Right ventricle myocardium superior (tissue), 1 donor: Measurements from ENCODE around the gene SEBOX. TPM values are rescaled to one million over a fixed set of nuclear protein-coding genes. Genes with fewer than 3 reads are reported as not detected.

Experiments used
- ATAC-seq: fragments of 200-7000 bp; cut with Tn5 transposase; one replicate; pipeline ENCODE4 v1.9.1; 2020; ENCODE audit warnings: mild to moderate bottlenecking; ENCODE audit not compliant: poor library complexity
- DNase-seq: peaks from one replicate; pipeline ENCODE4 v3.0.0-alpha.2; 2020
- intact Hi-C: fragments of 100-400 bp; cut with DNase I; formaldehyde crosslinking; loops from one replicate; pipeline ENCODE4 v1.11.2; 2022
- total RNA-seq: library from RNA; stranded (reverse); fragmentation: NEBNext Ultra II Directional; extraction: Animal tissue kit (Norgen Biotek cat#: 25700); gene quantifications from one replicate; pipeline ENCODE4 v1.2.1, GENCODE V29; 2021
- donor health status: DM: no; HTN: yes; CAD: no; lungs with severe emphysema.

SEBOX gene
- total RNA-seq, 1 donor from 2014 or later, result not detected

GRCh38 chr17:28395968-28396367, 31.0 kb upstream of the SEBOX start:
- intact Hi-C loops, result no loop called here
- no peak for ATAC-seq
- DNase-seq, result no peak

- intact Hi-C loops, result no loop called here
- DNase-seq (no peak), ATAC-seq (no peak)
Measured at GRCh38 chr17:28395426-28395825, 30.4 kb upstream of the SEBOX start.

- no peak for DNase-seq
- intact Hi-C loops, result no loop called here
Measured at GRCh38 chr17:28394337-28395116, 29.5 kb upstream of the SEBOX start.

GRCh38 chr17:28392491-28392890, 27.5 kb upstream of the SEBOX start:
- DNase-seq (no peak), ATAC-seq (no peak)
- intact Hi-C loops, result no loop called here

More at GRCh38 chr17:28394337-28395116, 29.5 kb upstream of the SEBOX start:
- ATAC-seq, result no peak

GRCh38 chr17:28391401-28391800, 26.4 kb upstream of the SEBOX start:
- intact Hi-C loops, result no loop called here
- ATAC-seq (no peak), DNase-seq (no peak)

- DNase-seq (no peak), ATAC-seq (no peak)
- intact Hi-C loops, result no loop called here
Measured at GRCh38 chr17:28390984-28391383, 26.0 kb upstream of the SEBOX start.

GRCh38 chr17:28390563-28390962, 25.6 kb upstream of the SEBOX start:
- no peak for DNase-seq
- no peak for ATAC-seq
- intact Hi-C loops, result no loop called here

GRCh38 chr17:28390141-28390540, 25.1 kb upstream of the SEBOX start:
- intact Hi-C loops, result no loop called here
- DNase-seq (no peak), ATAC-seq (no peak)

- intact Hi-C loops, result no loop called here
- ATAC-seq (no peak), DNase-seq (no peak)
Measured at GRCh38 chr17:28388106-28388505, 23.1 kb upstream of the SEBOX start.

- intact Hi-C loops, result no loop called here
- no peak for ATAC-seq
- DNase-seq, result no peak
Measured at GRCh38 chr17:28386391-28386790, 21.4 kb upstream of the SEBOX start.

- no peak for DNase-seq
- ATAC-seq, result no peak
- intact Hi-C loops, result no loop called here
Measured at GRCh38 chr17:28385406-28385805, 20.4 kb upstream of the SEBOX start.

- ATAC-seq (peak; percentile 26), DNase-seq (no peak)
- intact Hi-C loops, result no loop called here
Measured at GRCh38 chr17:28385037-28385400, 20.0 kb upstream of the SEBOX start.

- peak; percentile 74 for DNase-seq
- intact Hi-C loops, result no loop called here
- peak; percentile 89 for ATAC-seq
Measured at GRCh38 chr17:28384281-28385036, 19.5 kb upstream of the SEBOX start.

GRCh38 chr17:28381141-28381825, 16.3 kb upstream of the SEBOX start:
- DNase-seq (no peak), ATAC-seq (peak; percentile 45)
- intact Hi-C loops, result no loop called here

- no peak for DNase-seq
- intact Hi-C loops, result no loop called here
- ATAC-seq, result no peak
Measured at GRCh38 chr17:28379814-28380801, 15.1 kb upstream of the SEBOX start.

- no peak for DNase-seq
- intact Hi-C loops, result no loop called here
- ATAC-seq, result no peak
Measured at GRCh38 chr17:28372945-28373274, 7.9 kb upstream of the SEBOX start.

GRCh38 chr17:28372203-28372944, 7.4 kb upstream of the SEBOX start:
- DNase-seq, result peak; percentile 61
- ATAC-seq, result peak; percentile 13
- intact Hi-C loops, result no loop called here
